Neural cell (in vitro differentiated cells): Measurements from ENCODE around the gene SLC6A9. TPM values are rescaled to one million over a fixed set of nuclear protein-coding genes. Genes with fewer than 3 reads are reported as not detected.

Source experiments
- H2AFZ ChIP-seq: fragments of 200-600, 300-800 bp; sonication (generic), shearing (Covaris generic); 2 replicates; pipeline ENCODE4 v1.6.0; 2014; ENCODE audit warnings: low read depth, mild to moderate bottlenecking, antibody characterized with exemption, low read length, moderate library complexity
- H3F3A ChIP-seq: fragments of 200-600 bp; shearing (Covaris generic); 2 replicates; pipeline ENCODE4 v1.6.1; 2016; ENCODE audit warnings: mild to moderate bottlenecking, moderate library complexity, mixed read lengths, antibody characterized with exemption, low read length; ENCODE audit not compliant: insufficient read depth, poor library complexity, severe bottlenecking
- H3K27ac ChIP-seq: fragments of 200-600, 300-800 bp; sonication (generic), shearing (Covaris generic); 2 replicates; pipeline ENCODE4 v1.5.1; 2014; ENCODE audit warnings: mild to moderate bottlenecking, low read length, moderate library complexity
- H3K27me3 ChIP-seq: fragments of 300-800, 200-600 bp; sonication (generic), shearing (Covaris generic); 2 replicates; pipeline ENCODE4 v1.6.0; 2014; ENCODE audit warnings: mild to moderate bottlenecking, low read depth, low read length, moderate library complexity; ENCODE audit not compliant: insufficient read depth
- H3K36me3 ChIP-seq: fragments of 300-800, 200-600 bp; sonication (generic), shearing (Covaris generic); 2 replicates; pipeline ENCODE4 v1.5.1; 2014; ENCODE audit warnings: mild to moderate bottlenecking, antibody characterized with exemption, low read length, moderate library complexity; ENCODE audit not compliant: insufficient read depth
- H3K4me2 ChIP-seq: fragments of 300-800, 200-600 bp; sonication (generic), shearing (Covaris generic); 2 replicates; pipeline ENCODE4 v1.6.0; 2014; ENCODE audit warnings: mild to moderate bottlenecking, low read length
- H3K4me3 ChIP-seq: fragments of 300-800, 200-600 bp; sonication (generic), shearing (Covaris generic); 2 replicates; pipeline ENCODE4 v1.5.1; 2014; ENCODE audit warnings: mild to moderate bottlenecking, low read length, moderate library complexity
- H3K79me2 ChIP-seq: fragments of 200-600 bp; shearing (Covaris generic); replicated peaks from 2 replicates; pipeline ENCODE4 v1.6.0; 2014; ENCODE audit warnings: mild to moderate bottlenecking, low read length, moderate library complexity; ENCODE audit not compliant: insufficient read depth
- H3K9ac ChIP-seq: fragments of 300-800, 200-600 bp; sonication (generic), shearing (Covaris generic); 2 replicates; pipeline ENCODE4 v1.6.1; 2016; ENCODE audit warnings: mild to moderate bottlenecking, low read length, mixed read lengths
- H3K9me2 ChIP-seq: fragments of 200-600 bp; shearing (Covaris generic); 2 replicates; pipeline ENCODE4 v1.6.1; 2016; ENCODE audit warnings: mild to moderate bottlenecking, low read length, mixed read lengths; ENCODE audit not compliant: insufficient read depth
- H3K9me3 ChIP-seq: fragments of 200-600, 300-800 bp; sonication (generic), shearing (Covaris generic); 2 replicates; pipeline ENCODE4 v1.6.1; 2016; ENCODE audit warnings: mild to moderate bottlenecking, mixed run types, low read length, moderate library complexity, mixed read lengths
- H4K20me1 ChIP-seq: fragments of 200-600 bp; shearing (Covaris generic); 2 replicates; pipeline ENCODE4 v1.6.1; 2016; ENCODE audit warnings: mild to moderate bottlenecking, mixed run types; ENCODE audit not compliant: insufficient read depth
- EP300 ChIP-seq: fragments of 450-650 bp; conservative IDR thresholded peaks from 2 replicates; pipeline ENCODE4 v1.6.1; 2014; ENCODE audit warnings: antibody characterized with exemption, mild to moderate bottlenecking, moderate library complexity; ENCODE audit not compliant: poor library complexity, severe bottlenecking
- EZH2 ChIP-seq: fragments of 200-600, 300-800 bp; shearing (Covaris generic), sonication (generic); IDR thresholded peaks from 2 replicates; pipeline ENCODE4 v1.6.1; 2014; ENCODE audit warnings: antibody characterized with exemption, low read length, borderline replicate concordance, mild to moderate bottlenecking; ENCODE audit not compliant: insufficient read depth, poor library complexity, severe bottlenecking
- MXI1 ChIP-seq: fragments of 450-650 bp; conservative IDR thresholded peaks from 2 replicates; pipeline ENCODE4 v1.6.1; 2014; ENCODE audit warnings: antibody characterized with exemption, mild to moderate bottlenecking; ENCODE audit not compliant: poor library complexity, severe bottlenecking
- POLR2AphosphoS5 ChIP-seq: IDR thresholded peaks from 2 replicates; pipeline ENCODE4 v1.6.1; 2012
- RAD21 ChIP-seq: fragments of 450-650 bp; conservative IDR thresholded peaks from 2 replicates; pipeline ENCODE4 v1.6.1; 2014; ENCODE audit warnings: antibody characterized with exemption, mild to moderate bottlenecking, moderate library complexity
- REST ChIP-seq: IDR thresholded peaks from 2 replicates; pipeline ENCODE4 v1.6.1; 2012; ENCODE audit warnings: borderline replicate concordance
- SMC3 ChIP-seq: fragments of 450-650 bp; conservative IDR thresholded peaks from 2 replicates; pipeline ENCODE4 v1.6.1; 2014; ENCODE audit warnings: antibody characterized with exemption, mild to moderate bottlenecking, moderate library complexity; ENCODE audit not compliant: poor library complexity
- TAF1 ChIP-seq: IDR thresholded peaks from 2 replicates; pipeline ENCODE4 v1.6.1; 2012; ENCODE audit warnings: low read depth
- polyA plus RNA-seq: library from polyadenylated mRNA; depleted of rRNA; stranded (reverse); fragments of >200 nt; gene quantifications from 2 replicates; pipeline ENCODE4 v1.2.3, GENCODE V29; 2014
- TF ChIP-seq, protein P1 (sequence below): fragments of 450-650 bp; IDR thresholded peaks from 2 replicates; pipeline ENCODE4 v1.5.1; 2014; ENCODE audit warnings: antibody characterized with exemption, mild to moderate bottlenecking, moderate library complexity; ENCODE audit not compliant: poor library complexity, severe bottlenecking

The SLC6A9 gene
- polyA plus RNA-seq, 1 donor from 2014 or later = 1.3 TPM

GRCh38 chr1:44036409-44037139 lies 5.3 kb upstream of the SLC6A9 start:
- no peaks in the 10 kb centered on the region for H3K79me2 ChIP-seq
- H3K36me3 ChIP-seq = no peaks in the 10 kb centered on the region
- H4K20me1 ChIP-seq = no peaks in the 10 kb centered on the region
- no peak overlapping the region for H3K27ac ChIP-seq
- H3K4me3 ChIP-seq = no peak overlapping the region
- no peaks in the 10 kb centered on the region for H3K9me3 ChIP-seq
- peak overlapping the region; percentile 17 for H3K4me2 ChIP-seq
- H3K9ac ChIP-seq = peak overlapping the region; percentile 48
- H3K9me2 ChIP-seq = no peaks in the 10 kb centered on the region
- H3F3A ChIP-seq = no peaks in the 10 kb centered on the region
- no peak overlapping the region for H2AFZ ChIP-seq
- TF ChIP-seq, protein P1, sequence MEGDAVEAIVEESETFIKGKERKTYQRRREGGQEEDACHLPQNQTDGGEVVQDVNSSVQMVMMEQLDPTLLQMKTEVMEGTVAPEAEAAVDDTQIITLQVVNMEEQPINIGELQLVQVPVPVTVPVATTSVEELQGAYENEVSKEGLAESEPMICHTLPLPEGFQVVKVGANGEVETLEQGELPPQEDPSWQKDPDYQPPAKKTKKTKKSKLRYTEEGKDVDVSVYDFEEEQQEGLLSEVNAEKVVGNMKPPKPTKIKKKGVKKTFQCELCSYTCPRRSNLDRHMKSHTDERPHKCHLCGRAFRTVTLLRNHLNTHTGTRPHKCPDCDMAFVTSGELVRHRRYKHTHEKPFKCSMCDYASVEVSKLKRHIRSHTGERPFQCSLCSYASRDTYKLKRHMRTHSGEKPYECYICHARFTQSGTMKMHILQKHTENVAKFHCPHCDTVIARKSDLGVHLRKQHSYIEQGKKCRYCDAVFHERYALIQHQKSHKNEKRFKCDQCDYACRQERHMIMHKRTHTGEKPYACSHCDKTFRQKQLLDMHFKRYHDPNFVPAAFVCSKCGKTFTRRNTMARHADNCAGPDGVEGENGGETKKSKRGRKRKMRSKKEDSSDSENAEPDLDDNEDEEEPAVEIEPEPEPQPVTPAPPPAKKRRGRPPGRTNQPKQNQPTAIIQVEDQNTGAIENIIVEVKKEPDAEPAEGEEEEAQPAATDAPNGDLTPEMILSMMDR = peak; percentile 91
- TF ChIP-seq RAD21 (peak; percentile 88), POLR2AphosphoS5 (no peak), SMC3 (peak; percentile 97), TAF1 (no peak), EZH2 (no peak), REST (no peak), EP300 (no peak), MXI1 (no peak)
- H3K27me3 ChIP-seq = no peaks in the 10 kb centered on the region

DNA sequence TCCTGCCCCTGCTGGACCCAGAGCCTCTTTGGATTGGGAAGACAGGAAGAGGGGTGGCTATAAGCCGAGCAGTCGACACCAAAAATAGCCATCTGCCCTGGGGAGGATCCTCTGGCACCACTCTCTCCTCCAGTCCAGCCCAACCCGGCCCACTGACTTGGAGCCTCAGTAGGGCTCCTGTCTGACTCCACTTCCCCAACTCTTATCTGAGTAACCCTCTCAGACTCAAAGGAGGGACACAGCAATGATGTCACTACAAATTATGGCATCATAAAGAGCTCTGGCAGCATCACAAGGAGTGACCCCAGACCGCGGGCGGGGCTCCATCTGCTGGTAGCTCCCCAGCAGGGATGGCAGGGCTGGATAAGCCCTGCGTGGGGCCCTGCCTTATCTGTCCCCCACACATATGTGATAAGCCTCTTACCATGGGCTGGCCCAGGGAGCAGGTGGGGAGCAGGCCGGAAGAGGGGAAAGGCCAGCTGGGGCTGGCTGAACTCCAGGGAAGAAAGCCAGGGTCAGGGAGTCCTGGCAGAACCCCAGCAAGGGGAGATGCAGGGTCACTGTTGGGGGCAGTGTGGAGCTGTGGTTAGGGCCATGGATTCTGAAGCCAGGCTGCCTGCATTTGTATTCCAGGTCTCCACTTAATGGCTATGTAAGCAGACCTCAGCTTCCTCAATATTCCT lies 4.6 kb upstream of the SLC6A9 start:
- Histone ChIP-seq H3K27me3 (no peaks in the 10 kb centered on the region), H3F3A (no peaks in the 10 kb centered on the region), H3K9ac (peak overlapping the region; percentile 48), H3K9me3 (no peaks in the 10 kb centered on the region), H4K20me1 (no peaks in the 10 kb centered on the region), H3K79me2 (no peaks in the 10 kb centered on the region), H3K4me2 (no peak overlapping the region), H3K27ac (no peak overlapping the region), H3K9me2 (no peaks in the 10 kb centered on the region), H3K4me3 (no peak overlapping the region), H3K36me3 (no peaks in the 10 kb centered on the region), H2AFZ (no peak overlapping the region)
- TF ChIP-seq, protein P1 = no peak
- TF ChIP-seq MXI1 (no peak), REST (no peak), SMC3 (no peak), RAD21 (no peak), EP300 (no peak), TAF1 (no peak), POLR2AphosphoS5 (no peak)
